NB4 (cell line): ENCODE results near the gene NUP98.
A peak's percentile ranks its signal among the peaks of the same experiment; 100 is the strongest.

Experiments
- POLR2A ChIP-seq: IDR thresholded peaks from 2 replicates; pipeline ENCODE4 v1.6.1; 2011; ENCODE audit warnings: mild to moderate bottlenecking; ENCODE audit not compliant: insufficient read length; ENCODE audit errors: extremely low read depth
- TF ChIP-seq, protein P1 (sequence below): IDR thresholded peaks from one replicate; pipeline ENCODE4 v1.5.1; 2012; ENCODE audit warnings: low read depth, low read length

DNA sequence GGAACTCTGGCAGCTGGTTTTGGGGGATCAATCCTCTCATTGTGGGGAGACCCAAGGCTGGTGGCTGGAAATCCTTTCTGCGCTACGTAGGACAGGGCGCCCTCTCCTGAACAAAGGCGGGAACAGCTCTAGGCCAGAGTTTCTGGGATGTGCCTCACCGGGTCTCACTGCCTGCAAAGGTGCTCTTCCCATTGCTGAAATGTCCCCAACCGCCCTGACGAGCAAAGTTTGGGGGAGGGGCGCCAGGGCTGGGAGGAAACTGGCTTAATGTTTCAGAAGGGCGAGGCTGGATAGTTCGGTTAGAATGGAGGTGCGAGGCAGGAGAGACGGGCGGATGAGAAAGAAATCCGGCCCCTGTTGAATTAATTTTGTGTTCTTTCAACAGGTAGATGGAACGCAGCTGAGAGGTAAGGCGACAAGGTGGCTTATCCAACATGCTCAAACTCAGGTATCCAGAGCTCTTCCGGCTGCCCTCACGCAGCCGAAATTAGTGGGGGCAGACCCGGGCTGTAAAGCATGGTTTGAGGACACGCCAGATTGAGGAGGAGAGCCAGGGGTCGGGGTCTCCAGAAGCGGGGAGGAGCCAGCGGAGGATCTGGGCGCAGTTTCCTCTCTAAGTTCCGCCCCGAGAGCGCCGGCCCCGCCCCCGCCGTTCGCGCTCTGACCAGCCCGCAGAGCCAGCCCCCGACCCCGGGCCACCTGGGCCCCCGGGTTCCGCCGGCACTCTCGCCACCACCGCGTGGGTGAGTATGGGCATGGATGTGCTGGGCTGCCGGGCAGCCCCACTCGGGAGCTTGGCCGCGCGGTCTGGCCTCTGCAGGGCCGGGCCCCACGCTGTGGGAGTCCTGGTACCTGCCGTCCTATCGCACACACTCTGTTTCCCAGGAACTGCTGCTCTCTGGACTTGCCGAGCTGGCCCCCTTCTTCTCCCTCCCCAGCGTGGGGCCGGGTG, 10.8 kb upstream of the NUP98 start, which contains the start of gene PGAP2:
- peak; percentile 45 for TF ChIP-seq POLR2A
- TF ChIP-seq, protein P1, sequence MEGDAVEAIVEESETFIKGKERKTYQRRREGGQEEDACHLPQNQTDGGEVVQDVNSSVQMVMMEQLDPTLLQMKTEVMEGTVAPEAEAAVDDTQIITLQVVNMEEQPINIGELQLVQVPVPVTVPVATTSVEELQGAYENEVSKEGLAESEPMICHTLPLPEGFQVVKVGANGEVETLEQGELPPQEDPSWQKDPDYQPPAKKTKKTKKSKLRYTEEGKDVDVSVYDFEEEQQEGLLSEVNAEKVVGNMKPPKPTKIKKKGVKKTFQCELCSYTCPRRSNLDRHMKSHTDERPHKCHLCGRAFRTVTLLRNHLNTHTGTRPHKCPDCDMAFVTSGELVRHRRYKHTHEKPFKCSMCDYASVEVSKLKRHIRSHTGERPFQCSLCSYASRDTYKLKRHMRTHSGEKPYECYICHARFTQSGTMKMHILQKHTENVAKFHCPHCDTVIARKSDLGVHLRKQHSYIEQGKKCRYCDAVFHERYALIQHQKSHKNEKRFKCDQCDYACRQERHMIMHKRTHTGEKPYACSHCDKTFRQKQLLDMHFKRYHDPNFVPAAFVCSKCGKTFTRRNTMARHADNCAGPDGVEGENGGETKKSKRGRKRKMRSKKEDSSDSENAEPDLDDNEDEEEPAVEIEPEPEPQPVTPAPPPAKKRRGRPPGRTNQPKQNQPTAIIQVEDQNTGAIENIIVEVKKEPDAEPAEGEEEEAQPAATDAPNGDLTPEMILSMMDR, result peak; percentile 68
